C4-2B (cell line): ENCODE measurements around the gene PEX14.

Experiments
- CTCF ChIP-seq: fragments of 450-650 bp; conservative IDR thresholded peaks from 2 replicates; pipeline ENCODE4 v1.5.1; 2017; ENCODE audit warnings: mild to moderate bottlenecking
- ZFX ChIP-seq: fragments of 450-650 bp; IDR thresholded peaks from 2 replicates; pipeline ENCODE4 v1.6.1; 2017

DNA sequence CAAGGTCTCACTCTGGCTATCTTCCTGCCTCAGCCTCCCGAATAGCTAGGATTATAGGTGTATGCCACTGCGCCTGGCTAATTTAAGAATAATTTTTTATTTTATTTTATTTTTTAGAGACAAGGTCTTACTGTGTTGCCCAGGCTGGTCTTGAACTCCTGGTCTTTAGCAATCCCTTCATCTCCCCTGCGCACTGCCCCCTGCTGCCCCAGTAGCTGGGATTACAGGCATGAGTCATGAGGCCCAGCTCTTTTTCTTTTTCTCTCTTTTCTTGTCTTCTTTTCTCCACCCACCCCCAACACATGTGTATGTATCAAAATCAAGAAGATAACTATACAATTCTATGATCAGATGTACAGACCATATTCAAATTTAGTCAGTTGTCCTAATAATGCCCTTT, 87.2 kb downstream of the PEX14 start:
- TF ChIP-seq CTCF (no peak), ZFX (no peak)
